ENCODE results near the gene NOL4L.

The NOL4L gene

DNA sequence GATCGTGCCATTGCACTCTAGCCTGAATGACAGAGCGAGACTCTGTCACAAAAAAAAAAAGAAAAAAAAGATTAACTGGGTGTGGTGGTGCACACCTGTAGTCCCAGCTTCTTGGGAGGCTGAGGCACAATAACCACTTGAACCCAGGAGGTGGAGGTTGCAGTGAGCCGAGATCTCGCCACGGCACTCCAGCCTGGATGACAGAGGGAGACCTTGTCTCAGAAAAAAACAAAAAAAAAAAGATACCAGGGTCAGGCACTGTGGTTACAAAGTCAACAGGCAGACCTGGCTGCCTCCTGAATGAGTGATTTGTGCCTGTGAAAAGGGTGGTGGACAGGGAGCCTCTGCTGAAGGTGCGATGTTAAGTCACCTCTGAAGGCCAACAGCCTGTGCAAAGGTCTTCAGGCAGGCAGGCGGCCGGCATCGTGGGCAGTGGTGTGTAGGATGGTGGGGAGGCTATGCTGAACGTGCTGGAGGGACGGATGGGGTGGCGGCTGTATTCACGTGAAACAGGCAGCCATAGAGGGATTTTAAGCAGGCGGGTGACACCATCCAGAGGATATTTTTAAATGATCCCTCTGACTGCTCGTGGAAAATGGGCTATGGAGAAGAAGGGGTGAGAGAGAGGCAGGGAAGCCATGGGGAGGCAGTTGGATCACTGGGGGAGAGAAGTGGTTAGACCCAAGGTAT lies 41.4 kb downstream of the NOL4L start:
- in situ Hi-C loops (cut with MboI; ENCODE audit: low sequenced_read_pairs), result no loop called here

DNA sequence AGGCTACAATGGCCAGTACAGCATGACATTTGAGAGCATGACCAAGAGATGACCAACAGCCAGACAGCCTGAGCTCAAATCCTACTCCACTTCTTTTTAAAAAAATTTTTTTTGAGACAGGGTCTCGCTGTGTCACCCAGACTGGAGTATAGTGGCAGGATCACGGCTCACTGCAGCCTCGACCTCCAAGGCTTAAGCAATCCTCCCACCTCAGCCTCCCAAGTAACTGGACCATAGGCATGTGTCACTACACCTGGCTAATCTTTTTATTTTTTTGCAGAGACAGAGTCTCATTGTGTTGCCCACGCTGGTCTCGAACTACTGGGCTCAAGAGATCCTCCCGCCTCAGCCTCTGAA lies 42.9 kb downstream of the NOL4L start:
- in situ Hi-C loops (cut with MboI; ENCODE audit: low sequenced_read_pairs), result no loop called here

DNA sequence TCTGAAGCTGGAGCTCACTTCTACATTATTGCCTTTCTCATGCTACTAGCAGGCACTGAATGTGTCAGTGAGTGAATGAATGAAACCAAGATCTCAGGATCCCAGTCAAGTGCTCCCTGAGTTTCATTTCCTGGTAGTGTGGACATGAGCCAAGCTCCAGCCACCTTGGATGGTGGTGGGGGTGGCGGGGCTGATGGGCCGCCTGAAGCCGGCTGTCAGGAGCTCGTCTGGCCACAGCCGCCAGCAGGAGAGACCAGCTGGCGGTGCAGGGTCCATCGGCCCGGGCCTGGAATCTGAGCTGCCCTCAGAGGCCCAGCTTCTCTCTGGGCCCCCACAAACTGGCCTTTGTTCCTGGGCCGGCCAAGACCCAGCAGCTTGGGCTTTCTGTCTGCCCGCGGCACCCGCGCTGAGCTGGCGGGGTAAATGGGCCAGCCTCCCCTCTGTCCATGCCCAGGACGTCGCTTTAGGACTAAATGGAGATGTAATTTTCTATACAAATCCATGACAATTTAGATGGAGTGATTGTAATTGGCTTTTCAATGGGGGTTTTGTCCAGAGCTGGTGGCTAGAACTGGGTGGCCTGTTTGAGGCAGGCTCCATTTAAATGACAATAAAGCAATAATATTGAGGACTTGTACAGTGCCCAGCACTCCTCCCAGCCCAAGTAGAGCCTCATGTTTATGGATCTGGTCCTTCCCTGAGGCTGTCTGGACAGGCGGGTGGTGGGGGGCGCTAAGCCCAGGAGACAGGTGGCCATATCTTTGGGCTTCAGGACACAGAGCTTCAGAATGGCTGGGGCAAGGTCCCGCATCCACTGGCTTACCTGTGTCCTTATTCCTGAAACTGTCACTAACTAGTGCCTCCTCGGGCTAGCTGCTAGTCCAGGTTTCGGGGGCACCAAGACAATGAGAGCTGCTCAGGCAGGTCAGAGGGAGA lies 43.5 kb downstream of the NOL4L start:
- in situ Hi-C loops (cut with MboI; ENCODE audit: low sequenced_read_pairs), result no loop called here

DNA sequence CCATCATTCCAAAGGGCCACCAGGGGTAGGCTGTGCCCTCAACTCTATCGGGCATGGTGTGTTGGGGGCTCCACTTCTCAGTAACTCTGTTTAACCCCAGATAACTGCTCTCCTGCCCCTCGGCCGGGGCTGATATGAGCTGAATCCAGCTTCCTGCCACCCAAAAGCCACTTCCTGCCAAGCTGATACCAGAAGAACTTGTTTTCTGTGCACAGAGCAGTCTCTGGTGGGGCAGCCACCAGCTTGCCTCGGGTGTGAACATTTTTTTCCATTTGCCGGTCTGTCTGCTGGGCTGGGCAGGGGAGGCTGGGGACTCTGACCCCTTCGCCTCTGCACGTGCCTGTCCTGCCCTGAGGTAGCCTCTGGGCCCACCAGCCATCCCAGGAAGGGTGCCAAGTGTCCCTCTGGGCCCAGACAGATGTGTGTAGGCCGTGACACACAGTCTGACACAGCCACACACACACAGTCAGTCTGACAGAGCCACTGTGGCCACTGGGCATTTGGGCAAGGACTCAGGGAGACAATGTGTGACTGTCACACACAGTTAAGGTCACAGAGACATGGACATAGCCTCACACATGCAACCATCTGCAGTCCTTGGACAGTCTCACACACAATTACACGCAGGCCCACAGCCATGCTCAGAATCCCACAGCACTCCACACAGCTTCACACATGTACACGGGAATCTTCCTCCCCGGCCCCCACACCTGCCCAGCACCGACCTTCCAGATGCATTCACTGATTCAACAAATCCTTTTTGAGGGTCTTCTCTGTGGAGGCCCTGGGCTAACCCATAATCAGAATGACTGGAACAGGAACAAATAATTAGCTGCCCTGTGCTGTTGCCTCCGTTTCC lies 45.1 kb downstream of the NOL4L start:
- in situ Hi-C loops (cut with MboI; ENCODE audit: low sequenced_read_pairs), result no loop called here

DNA sequence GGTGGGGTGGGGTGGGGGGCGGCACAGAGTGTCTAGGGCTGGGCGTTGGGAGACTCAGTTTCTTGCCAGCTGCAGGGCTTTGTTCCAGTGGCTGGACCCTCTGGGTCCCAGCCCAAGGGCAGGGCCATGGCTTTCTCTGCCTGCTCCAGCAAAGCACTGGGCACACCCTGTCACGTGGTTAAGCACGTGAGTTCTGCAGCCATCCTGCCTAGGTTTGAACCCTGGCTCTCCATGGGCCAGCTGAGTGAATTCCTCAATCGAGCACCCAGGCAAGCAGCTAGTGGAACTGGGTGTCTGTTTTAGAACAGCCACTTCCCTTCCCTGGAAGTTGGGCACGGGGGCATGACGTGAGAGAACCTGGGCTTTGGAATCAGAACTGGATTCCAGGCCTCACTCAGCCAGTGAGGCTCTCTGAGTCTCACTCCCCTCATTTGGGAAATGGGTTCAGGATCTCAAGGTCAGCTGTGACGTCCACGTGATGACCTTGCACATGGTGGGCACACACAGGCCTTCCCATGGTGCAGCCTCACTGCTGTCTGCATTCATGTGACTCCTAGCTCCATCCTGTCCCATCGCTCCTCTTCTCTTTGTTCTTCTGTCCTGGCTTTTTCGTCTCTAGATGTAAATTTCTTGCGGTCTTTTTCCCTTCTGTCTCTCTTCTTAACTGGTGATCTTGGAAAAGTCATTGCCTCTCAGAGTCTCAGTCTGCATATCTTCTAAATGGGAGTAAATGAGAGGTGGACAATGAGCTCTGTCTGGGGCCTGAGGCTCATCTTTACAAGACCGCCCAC lies 45.9 kb downstream of the NOL4L start:
- in situ Hi-C loops (cut with MboI; ENCODE audit: low sequenced_read_pairs), result no loop called here

DNA sequence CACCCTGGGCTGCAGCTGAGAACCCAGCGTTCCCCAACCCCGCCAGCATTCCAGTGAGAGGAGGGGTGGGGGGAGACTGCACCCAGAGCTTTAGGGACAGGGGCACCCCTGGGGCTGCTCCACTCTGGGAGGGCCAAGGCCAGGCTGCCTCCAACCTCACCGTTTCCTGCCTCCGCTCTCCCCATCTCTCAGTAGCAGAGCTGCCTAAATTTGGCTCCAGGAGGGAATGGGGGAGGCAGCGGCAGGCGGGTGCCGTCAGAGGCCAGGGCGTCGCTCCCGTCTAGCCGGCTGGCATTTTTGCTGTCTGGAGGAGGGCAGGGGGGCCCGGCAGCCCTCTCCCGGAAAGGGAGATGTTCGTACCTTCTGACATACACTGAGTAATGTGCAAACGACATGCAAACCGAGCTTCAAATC lies 46.6 kb downstream of the NOL4L start:
- in situ Hi-C loops (cut with MboI; ENCODE audit: low sequenced_read_pairs), result no loop called here

DNA sequence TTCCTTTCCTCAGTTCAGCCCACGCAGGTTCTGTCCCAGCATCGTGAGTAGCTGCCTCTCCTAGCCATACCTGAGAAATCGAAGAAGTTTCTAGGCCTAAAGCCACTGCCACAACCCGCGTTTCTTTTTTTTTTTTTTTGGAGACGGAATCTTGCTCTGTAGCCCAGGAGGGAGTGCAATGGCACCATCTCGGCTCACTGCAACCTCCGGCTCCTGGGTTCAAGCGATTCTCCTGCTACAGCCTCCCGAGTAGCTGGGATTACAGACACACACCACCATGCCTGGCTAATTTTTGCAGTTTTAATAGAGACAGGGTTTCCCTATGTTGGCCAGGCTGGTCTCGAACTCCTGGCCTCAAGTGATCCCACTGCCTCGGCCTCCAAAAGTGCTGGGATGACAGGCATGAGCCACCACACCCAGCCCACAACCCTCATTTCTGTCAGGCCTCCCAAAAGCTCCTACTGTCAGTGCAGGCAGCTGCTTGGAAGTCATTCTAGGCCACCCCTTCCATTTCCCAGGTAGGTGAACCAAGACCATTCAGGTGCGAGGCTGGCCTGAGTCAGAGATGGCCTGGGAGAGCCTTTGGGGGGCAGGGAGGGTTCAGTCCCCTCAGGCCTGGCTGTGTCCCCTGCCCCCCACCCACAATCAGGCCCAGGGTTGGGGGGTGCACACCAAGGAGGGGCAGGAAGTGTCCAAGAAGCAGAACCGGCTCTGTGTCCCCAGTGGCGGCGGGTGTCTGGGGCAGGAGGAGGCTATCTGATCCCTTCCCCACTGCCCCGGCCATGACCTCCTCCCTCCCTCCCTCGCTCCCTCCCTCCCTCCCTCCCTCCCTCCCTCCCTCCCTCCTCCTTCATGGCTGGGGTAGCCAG lies 47.2 kb downstream of the NOL4L start:
- in situ Hi-C loops (cut with MboI; ENCODE audit: low sequenced_read_pairs), result no loop called here

DNA sequence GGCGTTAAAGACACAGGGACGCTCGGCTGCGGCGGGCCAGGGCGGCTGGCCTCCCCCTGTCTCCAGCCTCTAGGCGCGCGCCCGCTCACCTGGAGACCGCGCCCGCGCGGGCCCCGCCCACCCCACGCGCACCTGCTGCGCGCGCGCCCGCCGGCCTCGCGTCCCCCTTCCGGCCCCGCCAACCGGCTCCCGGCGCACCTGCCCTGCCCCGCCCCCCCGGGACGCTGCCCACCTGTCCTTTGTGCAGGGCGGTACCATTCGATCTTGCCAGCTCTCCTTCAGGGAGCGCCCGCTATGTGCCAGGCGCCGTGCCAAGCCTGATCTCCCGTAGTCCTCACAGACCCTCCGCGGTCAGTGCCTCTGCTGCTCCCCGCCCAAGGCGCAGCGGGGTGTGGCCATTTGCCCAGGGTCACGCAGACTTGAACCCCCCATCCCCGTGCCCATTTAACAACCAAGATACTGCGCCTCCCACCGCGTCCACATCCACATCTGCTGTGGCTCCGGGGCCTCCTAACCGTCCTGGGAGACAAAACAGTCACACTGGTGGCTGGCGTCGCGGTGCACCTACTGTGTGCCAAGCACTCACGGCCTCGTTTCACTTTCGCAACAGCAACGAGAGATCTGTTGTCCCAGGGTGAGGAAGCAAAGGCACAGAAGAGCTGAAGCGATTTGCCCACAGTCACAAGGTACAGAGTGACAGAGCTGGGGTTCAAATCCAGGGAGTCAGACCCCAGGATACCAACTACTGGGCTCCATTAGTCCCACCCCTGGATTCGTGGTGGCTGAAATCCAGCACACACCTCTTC lies 48.1 kb downstream of the NOL4L start:
- in situ Hi-C loops (cut with MboI; ENCODE audit: low sequenced_read_pairs), result no loop called here

DNA sequence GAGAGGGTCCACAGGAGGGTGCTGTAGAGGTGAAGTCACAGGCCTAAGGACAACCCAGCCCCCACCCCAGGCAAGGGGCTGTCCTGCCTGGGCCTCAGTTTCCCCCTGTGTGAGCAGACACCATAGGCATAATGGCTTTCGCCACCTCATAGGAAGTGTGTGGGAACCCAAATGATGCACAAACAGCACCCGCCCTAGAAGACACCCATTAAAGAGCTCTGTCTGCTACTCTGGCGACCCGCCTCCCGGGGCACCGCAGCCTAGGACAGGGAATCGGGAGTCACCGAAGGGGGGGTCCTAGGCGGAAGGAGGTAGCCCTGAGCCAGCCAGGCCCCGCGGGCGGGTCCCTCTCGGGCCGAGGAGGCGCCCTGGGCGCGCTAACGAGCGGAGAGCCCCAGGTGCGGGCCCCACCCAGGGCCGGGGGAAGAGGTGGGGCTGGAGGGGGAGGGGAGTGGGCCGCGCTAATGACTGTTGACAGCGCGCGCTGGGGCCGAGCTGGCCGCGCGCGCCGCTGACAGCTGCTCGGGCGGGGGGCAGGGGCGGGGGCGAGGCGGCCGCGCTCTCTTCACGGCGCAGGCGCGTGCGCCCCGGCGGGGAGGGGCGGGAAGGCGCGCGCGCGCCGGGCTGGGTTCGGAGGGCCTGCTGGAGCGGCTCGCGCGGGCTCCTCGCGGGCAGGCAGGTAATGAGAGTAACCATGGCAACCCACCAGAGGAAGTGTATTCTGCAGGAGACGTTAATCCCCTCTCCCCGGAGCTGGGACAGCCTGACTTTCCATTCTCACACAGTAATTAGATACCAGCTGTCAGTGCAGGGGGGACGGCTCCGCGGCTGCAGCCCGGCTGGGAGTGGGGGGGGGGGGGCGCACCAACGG lies 48.9 kb downstream of the NOL4L start:
- in situ Hi-C loops (cut with MboI; ENCODE audit: low sequenced_read_pairs), result no loop called here

DNA sequence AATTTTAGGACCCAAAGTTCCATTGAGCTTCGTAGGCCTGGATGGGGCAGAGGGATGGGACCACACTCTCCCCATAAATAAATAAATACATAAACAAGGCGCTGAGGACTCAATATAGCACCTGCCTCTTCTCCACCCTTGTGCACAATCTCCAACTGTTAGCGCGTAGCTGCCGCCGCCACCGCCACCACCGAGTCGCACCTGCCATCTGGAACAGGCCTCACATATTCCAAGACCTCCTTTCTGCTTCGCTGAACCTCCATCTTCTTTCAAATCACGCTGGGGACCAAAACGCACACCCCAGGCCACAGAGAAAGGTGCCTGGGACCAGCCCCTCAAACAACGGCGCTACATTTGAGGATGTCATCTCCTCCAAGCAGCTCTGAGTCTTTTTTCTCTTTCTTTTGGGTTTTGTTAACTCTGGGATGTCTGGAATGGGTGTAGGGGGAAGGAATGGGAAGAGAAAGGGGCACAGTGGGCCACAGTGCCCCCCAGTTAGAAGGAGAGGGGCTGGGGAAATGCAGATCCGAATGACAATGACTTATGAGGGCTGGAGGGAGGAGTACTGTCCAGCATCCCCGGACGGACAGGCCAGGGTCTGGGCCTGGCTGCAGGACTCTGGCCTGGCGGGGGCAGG lies 49.7 kb downstream of the NOL4L start:
- in situ Hi-C loops (cut with MboI; ENCODE audit: low sequenced_read_pairs), result no loop called here

DNA sequence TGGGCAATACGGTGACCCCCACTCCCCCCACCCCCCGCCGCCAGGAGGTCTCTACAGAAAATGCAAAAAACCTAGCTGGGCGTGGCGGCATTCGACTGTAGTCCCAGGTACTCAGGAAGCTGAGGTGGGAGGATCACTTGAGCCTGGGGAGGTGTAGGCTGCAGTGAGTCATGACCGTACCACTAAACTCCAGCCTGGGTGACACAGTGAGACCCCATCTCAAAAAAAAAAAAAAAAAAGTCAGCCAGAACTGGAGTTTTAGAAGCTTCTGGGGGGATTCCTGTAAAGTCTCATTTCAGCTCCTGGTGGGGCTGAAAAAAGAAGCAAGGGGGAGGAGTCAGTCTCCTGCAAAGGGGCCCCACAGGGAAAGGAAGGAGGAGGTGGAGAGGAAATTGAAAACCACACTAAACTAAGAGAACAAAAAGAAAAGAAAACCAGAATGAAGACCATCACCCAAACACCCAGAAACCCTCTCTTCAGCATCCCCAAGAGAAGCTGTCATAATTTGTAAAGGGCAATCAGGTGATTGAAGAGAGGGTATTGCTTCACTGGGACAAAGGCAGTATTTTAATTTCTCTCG lies 50.4 kb downstream of the NOL4L start:
- in situ Hi-C loops (cut with MboI; ENCODE audit: low sequenced_read_pairs), result no loop called here

DNA sequence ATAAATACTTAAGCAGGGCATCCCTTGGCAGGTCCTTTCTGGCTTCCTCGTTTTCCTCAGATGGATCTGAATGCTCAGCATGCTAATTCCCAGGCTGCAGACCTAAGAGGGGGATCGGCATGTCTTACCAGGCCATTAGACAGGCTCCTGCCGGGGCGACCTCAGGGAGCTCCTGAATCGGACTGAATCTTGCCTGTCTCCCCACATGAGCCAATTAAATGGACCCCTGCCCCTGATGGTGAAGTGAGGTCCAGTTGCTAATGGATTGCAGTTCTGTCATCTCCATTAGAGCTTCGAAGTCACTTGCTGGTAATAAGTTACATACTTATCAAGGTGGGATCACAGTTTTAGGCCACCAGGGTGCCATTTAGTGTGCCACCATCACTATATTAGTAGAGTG lies 51.4 kb downstream of the NOL4L start:
- in situ Hi-C loops (cut with MboI; ENCODE audit: low sequenced_read_pairs), result no loop called here

DNA sequence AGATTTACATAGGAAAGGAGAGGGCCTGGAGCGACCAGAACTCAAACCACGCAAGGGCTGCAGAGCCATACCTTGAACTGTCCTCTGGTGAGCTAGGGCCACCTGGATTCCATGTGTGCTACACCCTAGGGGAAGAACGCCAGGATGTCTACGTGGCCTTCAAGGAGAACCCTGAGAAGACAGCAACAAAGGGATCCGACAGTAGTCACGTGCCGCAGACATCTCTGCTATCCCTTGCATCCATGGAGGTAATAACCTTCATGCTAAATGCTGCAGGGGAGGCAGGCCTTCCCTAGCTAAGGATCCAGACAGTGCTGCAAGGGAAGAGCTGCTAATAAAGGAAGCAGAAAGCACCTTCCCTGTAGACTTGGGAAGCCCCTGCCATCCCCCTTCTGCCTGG lies 52.9 kb downstream of the NOL4L start:
- in situ Hi-C loops (cut with MboI; ENCODE audit: low sequenced_read_pairs), result no loop called here

DNA sequence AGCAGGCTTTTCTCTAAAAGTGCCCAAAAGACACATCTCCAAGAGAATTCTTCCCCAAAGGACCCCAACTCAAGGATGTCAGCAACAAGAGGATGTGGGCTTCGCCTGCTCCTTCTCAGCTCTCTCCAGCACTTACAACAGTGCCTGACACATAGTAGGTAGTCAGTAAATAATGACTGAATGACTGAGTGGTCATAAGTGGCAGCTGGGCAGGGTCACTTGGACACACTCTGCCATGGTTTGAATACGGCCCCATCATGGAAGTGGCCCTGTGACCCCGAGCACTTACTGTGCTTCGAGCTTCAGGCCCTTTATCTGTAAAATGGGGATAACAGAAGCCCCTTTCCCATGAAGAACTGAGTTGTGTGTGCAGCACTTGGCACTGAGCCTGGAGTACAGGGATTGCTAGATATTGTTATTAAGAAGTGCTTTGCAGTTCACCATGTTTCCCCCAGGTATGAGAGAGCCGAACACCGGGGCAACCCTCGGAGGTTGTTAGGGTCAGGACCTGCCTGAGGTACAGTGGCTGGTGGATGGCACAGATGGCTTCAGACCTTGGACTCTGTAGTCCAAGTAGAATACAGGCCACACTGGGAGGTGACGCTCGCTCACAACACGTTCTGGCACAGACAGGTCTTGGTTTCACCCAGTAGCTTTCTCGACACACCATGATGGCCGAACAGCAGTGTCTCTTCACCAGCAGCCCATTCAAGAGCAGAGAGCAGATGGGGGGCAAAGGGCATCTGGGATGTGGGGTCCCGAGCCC lies 56.0 kb downstream of the NOL4L start:
- in situ Hi-C loops (cut with MboI; ENCODE audit: low sequenced_read_pairs), result no loop called here

DNA sequence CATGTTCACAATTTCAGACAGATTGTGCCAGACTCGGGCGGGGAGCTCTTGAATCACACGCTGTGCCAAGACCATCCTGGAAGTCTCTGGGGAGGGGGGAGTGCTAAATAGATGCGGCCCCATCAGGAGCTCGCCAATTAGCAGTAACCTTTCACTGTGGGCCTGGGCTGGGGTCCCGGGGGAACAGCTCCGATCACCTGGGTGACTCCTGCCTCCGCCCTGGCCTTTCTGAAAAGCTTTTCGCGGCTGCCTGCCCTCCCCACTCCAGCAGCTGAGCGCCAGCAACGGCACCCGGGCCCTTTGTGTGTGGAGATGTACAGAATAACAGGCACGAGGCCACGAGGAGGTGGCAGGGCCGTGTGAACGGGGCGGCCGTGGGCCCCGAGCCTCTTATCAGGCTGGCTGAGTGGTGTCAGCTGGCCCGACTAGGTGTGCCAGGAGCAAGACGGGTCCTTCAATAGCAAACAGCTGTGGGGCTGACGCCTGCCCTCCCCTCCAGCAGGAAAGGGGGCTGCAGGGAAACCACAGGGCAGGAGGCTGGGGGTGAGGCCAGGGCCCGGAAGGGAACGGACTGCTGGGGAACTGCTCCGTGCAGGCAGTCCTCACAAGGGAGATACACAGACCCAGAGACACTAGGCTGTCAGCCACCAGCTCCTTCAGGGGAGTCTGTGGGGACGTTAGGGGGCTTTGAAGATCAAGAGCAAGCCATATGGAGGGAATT lies 56.8 kb downstream of the NOL4L start:
- in situ Hi-C loops (cut with MboI; ENCODE audit: low sequenced_read_pairs), result no loop called here

All from hTERT RPE-1 (cell line).